D721Med (cell line): ENCODE measurements around the gene VEGFA.

Source experiments
- DNase-seq: peaks from one replicate; pipeline ENCODE4 v3.0.0; 2011; ENCODE audit warnings: low spot score; ENCODE audit not compliant: insufficient read length
- FAIRE-seq: peaks from 2 replicates; lab custom pipeline; 2011; peaks lifted over from hg19 to GRCh38; lab: Jason Lieb, UNC
- CTCF ChIP-seq: IDR thresholded peaks from 2 replicates; pipeline ENCODE4 v1.5.1; 2012; ENCODE audit warnings: mild to moderate bottlenecking, control low read depth; ENCODE audit not compliant: insufficient read depth; ENCODE audit errors: missing control alignments

Gene VEGFA

GRCh38 chr6:43739642-43740091, 30.3 kb upstream of the VEGFA start:
- FAIRE-seq (no peak), DNase-seq (no peak)
- TF ChIP-seq CTCF: no peak

GRCh38 chr6:43740321-43740960, 29.6 kb upstream of the VEGFA start:
- no peak for TF ChIP-seq CTCF
- no peak for FAIRE-seq
- DNase-seq: no peak

GRCh38 chr6:43740961-43741764, 28.8 kb upstream of the VEGFA start:
- no peak for TF ChIP-seq CTCF
- FAIRE-seq (no peak), DNase-seq (no peak)

GRCh38 chr6:43741829-43742228, 28.2 kb upstream of the VEGFA start:
- TF ChIP-seq CTCF: no peak
- FAIRE-seq (no peak), DNase-seq (no peak)

- no peak for DNase-seq
- no peak for FAIRE-seq
- TF ChIP-seq CTCF: no peak
These were observed 27.7 kb upstream of the VEGFA start for GRCh38 chr6:43742285-43742684.

- TF ChIP-seq CTCF: no peak
- DNase-seq (no peak), FAIRE-seq (no peak)
These were observed 26.9 kb upstream of the VEGFA start for GRCh38 chr6:43742931-43743632.
